Islet precursor cell (in vitro differentiated cells): ENCODE measurements around the gene SLC43A2.
"Not testable (repeated sequence)": the region's sequence is repeated elsewhere in the genome, so short reads cannot be mapped to it uniquely, and the experiment has no call there.

Experiments
- DNase-seq: peaks from one replicate; pipeline ENCODE4 v3.0.0-alpha.2; 2018

The SLC43A2 gene

DNA sequence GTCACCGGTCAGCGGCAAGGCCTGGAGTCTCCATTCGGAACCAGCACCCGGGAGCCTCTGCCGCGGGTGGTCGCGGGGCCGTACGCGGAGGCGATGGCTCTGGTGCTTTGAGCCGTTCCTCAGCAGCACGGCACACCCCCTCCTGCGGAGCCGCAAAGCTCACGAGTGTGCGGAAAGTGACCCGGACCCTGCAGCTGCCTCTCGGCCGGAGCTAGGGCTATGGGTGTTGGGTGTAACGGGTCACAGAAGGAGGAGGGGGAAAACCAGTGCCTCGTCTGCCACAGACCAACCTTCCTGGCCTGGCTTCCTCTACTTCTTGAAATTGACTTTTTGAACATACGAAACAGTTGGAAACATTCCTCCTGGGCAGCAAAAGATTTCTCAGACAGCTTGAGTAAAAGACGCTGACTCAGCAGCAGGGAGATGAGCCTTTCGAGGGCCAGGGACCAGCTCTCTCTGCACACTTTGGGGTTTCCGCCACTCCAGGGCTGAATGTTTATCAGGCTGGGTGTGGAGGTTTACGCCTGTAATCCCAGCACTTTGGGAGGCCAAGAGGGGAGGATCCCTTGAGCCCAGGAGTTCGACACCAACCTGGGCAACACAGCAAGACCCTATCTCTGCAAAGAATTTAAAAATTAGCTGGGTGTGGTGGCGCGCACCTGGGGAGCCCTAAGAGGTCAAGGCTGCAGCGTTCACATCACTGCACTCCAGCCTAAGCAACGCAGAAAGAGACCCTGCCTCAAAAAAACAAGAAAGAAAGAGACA lies 39.6 kb downstream of the SLC43A2 start:
- DNase-seq: no peak

DNA sequence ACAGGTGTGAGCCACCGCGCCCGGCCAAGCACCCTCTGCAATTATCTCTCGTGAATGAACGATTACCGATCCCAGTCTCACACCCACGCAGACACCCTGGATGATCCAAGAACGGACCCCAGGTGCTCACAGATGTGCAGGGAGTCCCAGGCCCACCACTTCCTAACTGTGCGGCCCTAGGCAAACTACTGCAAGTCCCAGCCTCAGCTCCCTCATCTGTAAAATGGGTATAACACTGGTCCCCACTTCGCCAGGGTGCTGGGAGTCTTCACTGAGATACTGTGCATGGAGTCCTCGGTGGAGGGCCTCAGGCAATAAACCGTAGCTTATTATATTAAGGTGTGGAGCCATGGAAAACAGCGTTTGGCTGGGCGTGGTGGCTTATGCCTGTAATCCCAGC lies 44.5 kb downstream of the SLC43A2 start:
- no peak for DNase-seq

DNA sequence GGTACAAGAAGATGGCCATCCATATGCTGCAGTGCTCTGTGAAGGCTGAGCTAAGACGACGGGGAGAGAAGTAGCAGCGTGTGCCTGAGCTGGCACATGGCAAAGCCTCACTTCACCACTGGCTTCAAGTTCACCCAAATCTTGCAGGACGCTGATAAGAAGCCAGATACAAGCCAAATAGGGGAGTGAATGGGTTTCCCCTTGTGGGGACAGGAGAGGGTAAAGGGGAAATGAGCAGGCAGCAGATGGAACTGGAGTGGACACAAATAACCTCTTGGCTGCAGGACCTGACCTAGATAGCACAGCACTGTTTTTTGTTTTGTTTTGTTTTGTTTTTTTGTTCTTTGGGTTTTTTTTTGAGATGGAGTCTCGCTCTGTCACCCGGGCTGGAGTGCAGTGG lies 45.1 kb downstream of the SLC43A2 start:
- DNase-seq: no peak

DNA sequence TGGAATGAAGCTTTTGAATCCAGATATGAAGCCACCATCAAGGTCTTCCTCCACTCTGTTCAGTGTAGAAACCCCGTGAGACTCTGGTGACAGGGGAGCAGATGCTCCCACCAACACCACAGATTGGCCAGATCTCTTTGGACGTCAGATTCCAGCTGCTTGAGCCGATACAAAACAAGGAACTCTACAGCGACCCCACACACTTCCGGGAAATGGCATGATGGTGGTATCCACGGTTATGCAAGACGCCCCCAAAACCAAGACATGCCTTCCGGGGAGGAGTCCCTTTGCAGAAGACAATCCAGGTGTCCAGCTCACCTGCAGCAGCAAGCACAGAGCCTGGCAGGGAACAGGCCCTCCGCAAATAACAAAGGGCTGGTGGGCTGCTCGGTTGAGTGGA lies 46.3 kb downstream of the SLC43A2 start:
- DNase-seq: peak; percentile 51

DNA sequence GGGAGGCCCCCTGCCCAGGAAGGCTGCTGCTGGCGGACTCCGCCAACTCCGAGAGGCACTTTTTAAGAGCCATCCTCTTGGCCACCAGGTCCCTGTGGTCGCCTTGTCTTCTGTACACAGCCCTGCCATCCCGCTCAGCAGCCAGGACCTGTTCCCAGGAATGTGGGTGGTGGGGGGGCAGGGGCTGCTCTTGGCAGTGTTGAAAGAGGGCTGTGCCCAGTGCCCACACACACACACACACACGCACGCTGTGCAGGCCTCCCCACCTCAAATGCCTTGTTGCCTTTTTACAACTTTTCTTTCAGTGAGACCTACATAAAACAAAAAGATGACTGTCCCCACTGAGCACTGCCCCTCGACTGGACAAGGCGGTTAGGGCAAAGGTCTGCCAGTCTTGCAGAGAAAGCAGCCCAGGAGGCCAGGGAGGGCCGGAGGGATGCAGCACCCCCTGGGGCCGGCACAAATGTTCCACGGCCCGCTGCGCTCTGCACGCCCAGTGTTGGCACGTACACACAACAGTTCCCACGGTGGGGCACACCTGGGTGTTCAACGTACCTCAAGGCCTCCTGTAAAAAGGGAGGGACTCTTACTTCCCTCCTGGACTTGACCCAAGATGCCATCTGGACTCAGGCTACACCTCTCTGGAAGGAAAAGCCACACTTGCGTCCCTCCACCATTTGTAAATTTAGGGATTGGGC lies 47.5 kb downstream of the SLC43A2 start:
- DNase-seq: peak; percentile 53

DNA sequence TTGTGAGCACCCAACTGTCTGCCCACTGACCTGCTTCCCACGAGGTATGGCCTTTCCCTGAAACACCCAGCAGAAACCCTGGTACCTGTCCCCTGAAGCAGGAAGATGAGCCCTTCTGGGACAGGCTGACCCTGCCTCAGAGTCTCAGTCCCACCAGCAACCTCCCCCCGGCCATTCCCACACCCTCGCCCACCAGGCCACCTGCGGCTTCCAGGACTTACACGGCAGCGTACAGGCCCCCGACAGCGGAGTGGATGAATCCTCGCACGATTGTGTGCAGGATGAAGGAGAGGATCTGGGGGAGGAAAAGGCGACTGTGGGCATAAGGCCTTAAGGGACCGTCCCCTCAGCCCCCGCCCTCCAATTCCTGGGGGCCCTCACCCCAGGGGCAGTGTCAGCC lies 50.6 kb downstream of the SLC43A2 start:
- peak; percentile 63 for DNase-seq

DNA sequence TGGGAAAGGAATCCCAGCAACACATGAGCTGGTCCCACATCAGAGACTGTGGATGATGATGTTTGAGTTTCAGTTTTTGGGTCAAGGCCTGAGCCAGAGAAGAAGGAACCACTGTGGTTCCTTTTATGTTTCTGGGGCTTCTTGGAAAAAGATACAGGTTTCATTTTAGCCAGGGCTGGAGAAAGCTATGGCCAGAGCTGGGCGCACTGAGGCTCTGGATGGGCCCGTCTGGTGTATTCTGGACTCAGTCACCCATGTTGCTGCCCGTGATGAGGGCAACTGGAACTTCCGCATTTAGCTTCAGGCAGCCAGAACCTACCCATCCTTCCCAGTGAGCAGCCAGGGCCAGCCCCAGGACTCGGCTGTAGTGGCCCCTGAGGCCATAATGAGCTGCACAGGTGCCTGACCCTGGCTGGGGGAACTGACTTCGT lies 51.0 kb downstream of the SLC43A2 start:
- DNase-seq: no peak

DNA sequence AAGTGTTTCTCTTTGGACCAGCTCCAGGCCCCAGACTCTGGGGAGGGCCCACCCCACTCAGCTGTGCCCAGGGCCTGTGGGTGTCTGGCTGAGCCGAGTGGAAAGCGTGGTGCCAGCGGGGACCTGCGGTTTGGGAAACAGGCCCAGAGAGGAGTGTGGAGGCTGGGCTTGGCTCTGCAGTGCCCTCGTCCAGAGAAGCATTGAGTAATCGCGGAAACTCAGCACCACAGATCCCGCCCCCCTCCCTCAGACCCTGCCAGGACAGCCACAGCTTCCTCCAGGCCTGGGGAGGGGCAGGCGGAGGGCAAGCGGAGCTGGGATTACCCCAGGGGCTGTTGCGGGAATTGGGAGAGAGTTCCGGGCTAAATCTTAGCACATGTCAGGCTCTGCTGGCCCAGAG lies 51.5 kb downstream of the SLC43A2 start:
- DNase-seq: peak; percentile 93

DNA sequence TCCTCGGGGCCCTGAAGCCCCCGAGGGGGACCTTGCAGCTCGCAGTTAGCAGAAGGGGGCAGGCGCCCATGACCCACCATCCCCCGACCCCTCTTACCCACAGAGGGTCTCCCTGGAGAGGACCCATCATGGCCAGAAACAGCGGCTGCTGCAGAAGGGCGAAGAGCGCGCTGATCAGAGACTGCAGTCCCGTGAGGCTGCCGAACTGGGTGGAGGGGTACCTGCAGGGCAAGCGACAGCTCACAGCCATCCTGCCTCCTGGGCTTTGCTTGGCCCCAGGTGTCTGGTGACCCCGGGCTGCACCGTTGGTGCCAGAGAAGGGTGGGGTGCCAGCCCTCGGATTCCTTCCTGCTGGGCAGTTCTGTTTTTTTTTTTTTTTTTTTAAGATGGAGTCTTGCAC lies 52.1 kb downstream of the SLC43A2 start:
- peak; percentile 54 for DNase-seq

DNA sequence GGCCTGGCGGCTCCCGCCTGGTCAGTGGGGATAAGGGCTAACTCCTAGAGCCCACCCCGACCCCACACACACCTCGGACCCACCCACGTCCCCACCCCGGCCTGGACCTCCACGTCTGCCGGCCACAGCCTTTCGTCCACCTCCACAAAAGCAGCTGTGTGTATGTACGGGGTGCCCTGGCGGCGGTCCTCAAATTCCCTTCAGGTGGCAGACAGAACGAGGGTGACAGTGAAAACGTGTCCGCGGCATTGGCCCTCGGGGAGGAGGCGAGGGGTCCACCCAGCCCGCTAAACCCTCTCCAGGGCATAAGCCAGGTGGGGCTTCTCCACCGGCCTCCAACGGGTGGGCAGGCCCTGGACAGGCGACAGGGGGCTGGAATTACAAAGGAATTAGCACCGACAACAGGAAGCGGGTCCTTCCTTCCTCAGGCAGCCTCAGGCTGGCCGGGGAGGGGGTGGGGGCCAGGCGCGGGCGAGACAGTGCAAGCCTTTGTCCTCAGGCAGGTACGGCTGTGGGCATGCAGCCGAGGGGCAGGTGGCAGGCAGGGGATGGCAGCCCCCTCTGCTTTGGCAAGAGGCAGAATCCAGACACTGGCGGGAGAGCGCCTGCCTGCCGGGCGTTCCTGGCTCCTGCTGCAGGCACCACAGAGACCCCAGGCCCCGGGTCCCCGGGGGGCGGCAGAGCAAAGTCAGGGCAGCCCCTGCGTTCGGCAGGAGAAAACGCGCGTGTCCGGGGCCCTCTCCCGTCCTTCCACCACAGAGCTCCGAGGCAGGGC lies 53.8 kb downstream of the SLC43A2 start:
- DNase-seq: peak; percentile 92

DNA sequence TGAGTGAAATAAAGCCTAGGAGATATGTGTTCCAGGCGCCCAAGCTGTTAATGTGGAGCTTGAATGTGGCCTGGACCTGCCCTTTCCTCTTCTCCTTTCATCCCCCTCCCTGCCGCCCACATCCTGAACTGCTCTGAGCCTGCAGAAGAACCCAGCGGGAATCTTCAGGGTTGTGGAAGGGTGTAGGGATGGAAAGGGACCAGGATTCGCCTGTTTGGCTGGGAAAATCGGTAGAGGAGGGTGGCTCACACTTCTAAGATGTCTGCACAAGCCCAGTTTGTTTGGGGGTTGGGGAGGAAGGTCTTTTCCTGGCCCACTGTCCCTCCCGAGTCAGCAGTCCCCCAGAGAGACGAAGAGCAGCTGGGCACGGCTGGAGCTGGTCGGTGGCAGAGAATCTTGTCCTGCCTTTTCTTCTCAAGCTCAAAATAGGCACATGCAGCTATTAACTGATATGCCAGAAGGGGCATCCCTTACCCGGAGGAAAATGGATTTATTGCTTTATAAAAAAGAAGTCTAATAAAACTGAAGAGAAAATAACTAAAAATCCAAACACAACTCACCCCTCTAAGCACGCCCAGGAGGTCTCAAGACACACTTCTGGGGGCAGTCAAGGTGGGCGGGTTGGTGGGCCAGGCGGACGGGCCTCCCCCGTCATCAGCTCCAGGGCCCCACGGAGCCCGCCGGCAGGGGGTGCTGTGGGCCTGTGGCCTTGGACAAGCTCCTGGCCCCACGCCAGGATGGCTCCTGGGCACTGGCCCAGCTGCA lies 54.5 kb downstream of the SLC43A2 start:
- DNase-seq: peak; percentile 94

DNA sequence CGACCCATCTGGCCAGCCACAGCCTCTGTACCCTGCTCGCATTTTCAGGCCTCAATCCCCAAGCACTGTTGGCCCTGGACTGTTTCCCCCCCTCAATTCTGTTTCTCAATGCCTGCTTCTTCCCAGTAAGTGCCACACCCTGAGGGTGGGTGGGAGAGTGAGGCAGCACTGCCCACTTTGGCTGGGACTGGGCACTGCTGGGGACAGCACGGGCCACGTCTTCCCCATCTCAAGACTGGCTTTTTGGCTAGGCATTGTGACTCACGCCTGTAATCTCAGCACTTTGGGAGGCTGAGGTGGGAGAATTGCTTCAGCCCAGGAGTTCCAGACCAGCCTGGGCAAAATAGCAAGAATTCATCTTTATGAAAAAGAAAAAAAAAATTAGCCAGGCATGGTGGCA lies 56.0 kb downstream of the SLC43A2 start:
- not testable (repeated sequence) for DNase-seq

DNA sequence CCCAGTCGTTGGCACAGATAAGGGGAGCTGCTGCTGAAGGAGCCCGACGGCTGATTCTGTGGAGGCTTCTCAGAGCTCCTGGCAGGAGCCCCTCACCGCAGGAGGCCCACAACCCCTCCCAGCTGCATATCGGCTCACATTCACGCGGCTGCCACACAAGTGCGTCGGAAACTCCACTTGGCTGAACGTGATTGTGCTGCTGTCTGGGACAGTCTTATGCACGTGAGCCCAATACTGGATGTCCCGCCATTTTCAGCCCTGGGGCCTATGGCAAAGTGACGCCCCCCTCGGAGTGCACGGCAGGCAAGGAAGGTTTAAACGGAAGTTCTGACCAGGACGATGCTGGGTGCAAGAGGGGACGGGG lies 57.3 kb downstream of the SLC43A2 start:
- DNase-seq: no peak

DNA sequence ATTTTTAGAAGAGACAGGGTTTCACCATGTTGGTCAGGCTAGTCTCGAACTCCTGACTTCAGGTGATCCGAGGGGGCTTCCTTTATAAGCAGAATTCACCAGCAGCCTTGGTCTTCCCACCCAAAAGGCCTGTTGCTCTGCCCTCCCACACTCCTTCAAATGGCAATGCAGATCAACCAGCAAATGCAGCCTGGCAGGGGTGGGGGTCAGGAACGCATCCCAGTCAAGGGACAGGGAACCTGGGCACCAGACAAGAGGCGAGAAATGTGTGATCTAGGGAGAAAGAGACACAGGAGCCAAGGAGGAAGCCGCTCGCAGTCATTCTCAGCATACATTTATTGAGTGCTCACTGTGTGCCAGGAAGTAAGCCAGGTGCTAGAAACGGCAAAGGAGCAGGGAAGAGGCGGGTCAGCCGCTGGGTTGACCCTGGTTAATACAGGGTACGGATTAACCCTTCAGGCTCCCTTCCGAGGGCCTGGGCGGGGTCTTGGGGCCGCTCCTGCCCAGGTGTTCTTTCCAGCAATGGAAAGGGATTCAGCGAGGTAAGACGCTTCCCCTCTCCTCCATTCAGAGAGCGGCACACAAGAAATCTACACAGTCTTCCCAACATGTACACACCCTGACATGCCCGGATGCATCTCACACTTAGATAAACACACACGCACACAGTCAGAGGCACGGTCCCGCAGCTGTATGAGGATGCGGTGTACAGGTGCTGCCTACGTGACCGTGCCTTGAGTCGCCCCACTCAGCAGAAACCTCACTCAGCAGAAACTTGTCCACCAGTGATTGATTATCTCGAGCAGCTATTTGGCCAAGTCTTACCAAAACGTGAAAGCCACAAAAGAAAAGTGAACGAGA lies 59.5 kb downstream of the SLC43A2 start:
- DNase-seq: peak; percentile 51

DNA sequence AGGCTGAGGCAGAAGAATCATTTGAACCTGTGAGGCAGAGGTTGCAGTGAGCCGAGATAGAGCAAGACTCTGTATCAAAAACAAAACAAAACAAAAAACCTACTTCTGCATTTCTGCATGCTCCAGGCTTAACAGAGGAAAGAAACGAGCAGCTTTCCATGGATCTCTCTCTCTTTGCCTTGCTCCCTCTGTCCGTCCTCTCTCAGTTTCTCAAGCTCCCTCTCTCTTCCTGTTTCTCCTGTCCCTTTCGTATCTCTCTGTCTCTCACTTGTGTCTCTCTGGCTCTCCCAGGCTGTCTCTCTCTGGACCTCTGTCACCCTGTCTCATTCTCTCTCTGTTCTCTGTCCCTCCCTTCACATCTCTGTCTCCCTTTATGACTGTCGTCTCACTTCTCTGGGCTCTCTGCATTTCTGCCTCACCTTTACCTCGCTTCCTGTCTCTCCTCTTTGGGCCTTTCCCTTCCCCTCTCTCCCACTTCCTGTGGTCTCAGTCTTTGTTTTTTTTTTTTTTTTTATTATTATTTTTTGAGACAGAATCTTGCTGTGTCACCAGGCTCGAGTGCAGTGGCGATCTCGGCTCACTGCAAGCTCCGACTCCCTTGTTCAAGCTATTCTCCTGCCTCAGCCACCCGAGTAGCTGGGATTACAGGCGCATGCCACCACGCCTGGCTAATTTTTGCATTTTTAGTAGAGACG lies 62.0 kb downstream of the SLC43A2 start:
- DNase-seq: no peak

DNA sequence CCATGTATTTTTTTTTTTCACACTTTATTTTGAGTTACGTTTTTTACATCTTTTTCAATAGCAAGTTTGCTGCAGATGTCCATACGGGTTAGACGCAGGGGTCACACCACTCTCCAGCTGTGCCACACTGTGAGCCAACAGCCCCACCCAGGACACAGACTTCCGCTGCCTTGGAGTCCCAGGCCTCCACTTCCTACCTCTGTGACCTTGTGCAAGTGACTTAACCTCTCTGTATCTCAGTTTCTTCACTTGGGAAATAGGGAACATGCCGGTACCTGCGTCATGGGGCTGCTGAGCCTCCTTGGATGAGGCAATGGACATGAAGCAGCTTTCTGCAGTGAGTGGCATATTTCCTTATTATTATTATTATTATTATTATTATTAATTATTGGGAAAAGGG lies 62.8 kb downstream of the SLC43A2 start:
- no peak for DNase-seq

DNA sequence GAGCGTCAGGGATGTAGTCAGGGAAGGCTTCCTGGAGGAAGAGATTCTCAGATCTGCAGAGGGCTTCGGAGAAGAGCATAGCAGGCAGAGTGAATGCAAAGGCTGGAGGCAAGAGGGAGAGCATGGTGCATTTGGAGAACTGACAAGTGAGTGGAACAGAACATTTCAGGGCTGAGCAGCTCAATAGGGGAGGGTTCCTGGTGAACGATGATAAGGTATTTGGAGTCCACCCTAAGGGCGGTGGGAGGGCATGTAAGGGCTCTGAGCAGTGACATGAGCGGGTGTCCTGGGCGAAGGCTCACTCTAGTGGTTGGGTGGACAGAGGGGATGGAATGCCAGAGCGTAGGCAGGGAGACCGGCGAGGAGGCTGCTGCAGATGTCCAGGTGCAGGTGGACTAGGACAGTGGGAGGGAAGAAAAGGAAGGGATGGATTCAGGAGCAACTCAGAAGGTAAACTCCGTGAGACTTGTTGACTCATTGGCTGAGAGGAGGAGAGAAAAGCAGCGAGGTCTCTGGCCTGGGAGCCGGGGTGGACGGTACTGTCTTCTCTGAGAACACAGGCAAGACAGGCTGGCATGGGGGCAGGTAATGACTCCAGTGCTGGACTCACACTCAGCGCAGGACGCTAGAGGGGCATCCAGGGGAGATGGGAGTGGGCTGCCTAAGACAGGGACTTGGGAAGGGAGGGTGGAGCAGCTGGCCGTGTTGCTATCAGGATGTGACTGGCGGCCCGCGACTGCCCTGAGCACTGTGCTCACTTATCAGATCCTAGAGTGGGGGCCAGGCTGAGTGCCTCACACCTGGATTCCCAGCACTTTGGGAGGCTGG lies 64.6 kb downstream of the SLC43A2 start:
- peak; percentile 79 for DNase-seq

DNA sequence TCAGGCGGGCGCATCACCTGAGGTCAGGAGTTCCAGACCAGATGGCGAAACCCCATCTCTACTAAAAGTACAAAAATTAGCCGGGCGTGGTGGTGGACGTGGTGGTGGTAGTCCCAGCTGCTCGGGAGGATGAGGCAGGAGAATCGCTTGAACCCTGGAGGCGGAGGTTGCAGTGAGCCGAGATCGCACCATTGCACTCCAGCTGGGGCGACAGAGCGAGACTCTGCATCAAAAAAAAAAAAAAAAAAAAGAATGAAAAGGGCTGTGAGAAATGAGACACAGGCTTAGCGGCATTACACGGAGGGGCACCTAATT lies 65.2 kb downstream of the SLC43A2 start:
- DNase-seq: not testable (repeated sequence)

DNA sequence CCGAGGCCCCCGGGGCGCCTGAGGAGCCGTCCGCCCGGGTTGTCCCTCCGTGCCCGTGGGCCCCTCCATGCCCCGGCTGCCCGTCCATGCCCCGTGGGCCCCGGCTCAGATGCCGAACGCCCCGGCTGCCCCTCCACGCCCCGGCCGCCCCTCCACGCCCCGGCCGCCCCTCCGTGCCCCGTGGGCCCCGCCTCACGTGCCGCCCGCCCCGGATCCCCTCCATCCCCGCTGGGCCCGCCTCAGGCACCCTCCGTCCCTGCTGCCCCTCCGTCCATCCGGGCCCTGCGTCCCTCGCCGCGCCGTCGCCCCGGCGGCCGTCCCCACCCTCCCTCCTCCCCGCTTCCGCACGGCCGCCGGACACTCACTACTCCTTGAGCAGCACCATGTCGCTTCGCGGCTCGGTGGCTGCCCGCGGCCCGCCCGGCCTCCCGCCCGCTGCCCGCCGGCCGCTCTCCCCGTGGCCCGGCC lies 66.4 kb downstream of the SLC43A2 start:
- DNase-seq: peak; percentile 80

DNA sequence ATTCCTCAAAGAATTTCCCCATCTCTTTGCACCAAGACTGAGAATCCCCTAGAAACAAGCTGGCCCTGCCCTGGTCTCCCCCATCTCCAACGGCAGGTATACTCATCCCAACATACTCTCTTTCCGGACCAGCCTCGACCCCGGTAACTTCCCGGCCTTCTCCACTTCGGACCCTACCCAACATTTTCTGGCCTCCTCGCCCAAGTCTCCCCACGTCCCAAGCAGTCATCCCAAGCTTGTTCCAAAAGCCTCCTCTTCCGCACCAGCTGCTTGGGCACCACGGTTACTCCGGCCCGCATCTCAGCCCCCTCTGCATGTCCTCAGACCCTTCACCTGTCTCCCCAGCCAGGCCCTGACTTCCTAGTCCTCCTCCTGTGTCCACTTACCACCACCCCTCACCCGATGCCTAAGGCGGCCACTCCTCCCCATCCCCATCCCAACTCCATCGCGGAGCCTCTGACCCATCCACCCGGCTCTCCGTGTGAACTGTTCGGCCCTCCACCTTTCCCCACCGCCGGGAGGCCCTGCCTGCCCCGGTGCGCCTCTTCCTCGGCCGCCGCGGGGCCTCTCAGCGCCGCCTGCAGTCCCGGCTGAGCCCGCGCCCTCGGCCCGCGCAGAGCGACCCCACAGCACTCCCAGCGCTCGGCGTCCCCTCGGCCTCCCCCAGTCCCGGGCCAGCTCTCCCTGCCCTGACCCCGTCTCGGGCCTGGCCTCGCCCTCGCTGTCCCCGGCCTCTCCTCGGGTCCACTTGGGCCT lies 67.0 kb downstream of the SLC43A2 start:
- peak; percentile 78 for DNase-seq
